ENCODE results near the gene SPATA31D1.
"Not testable (repeated sequence)": the region's sequence is repeated elsewhere in the genome, so short reads cannot be mapped to it uniquely, and the experiment has no call there.

SPATA31D1 gene

GRCh38 chr9:81988472-81988871 is at the start of gene SPATA31D1:
Gene SPATA31D1 (plus strand): TSS chr9:81988772. CDS start chr9:81988819, 47 bp downstream.
- H2AFZ ChIP-seq (ENCODE audit: low read length); H3K4me2 ChIP-seq (ENCODE audit: low read depth, low read length); H4K20me1 ChIP-seq (ENCODE audit: insufficient read depth, low read length); H3K9me3 ChIP-seq (replicated peaks; ENCODE audit: insufficient read depth, low read length); H3K4me1 ChIP-seq (ENCODE audit: low read length); H3K36me3 ChIP-seq (replicated peaks; ENCODE audit: insufficient read depth, low read length); DNase-seq; H3K79me2 ChIP-seq (ENCODE audit: low read length); H3K4me3 ChIP-seq (ENCODE audit: low read length); H3K27me3 ChIP-seq (replicated peaks; ENCODE audit: insufficient read depth, low read length); H3K9ac ChIP-seq (ENCODE audit: low read length); H3K9me2 ChIP-seq (replicated peaks; ENCODE audit: insufficient read depth, low read length); H3K27ac ChIP-seq (ENCODE audit: low read length); H3F3A ChIP-seq (ENCODE audit: insufficient read depth, low read length): not testable (repeated sequence)

DNA sequence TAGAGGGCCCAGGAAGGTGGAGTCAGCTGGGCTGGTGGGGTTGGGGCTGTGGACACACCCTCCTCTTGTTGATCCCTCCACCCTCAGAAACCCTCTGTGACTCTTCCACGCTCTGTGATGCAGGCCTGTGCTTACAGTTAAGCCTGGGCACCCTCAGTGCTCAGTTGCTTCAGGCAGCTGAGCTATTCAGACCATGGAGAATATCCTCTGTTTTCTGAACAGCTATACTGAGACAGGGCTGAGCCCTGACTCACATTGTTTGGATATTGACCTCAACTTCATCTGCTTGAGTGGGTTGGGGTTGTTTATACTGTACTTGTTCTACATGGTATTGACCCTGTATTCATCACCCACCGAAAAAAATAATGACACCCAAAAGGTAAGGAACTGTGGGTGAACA is 45.2 kb upstream of the SPATA31D1 start, which contains the start of gene SPATA31D3:
Gene SPATA31D3 (plus strand): TSS at position 108 of the 400 bp plus-strand sequence. CDS start 86 bp downstream, at position 194.
- H2AFZ ChIP-seq (ENCODE audit: low read length); DNase-seq; H3K36me3 ChIP-seq (replicated peaks; ENCODE audit: insufficient read depth, low read length); H3K4me2 ChIP-seq (ENCODE audit: low read depth, low read length); H3K4me1 ChIP-seq (ENCODE audit: low read length); H3K4me3 ChIP-seq (ENCODE audit: low read length); H3K27me3 ChIP-seq (replicated peaks; ENCODE audit: insufficient read depth, low read length); H3K9me3 ChIP-seq (replicated peaks; ENCODE audit: insufficient read depth, low read length); H3K27ac ChIP-seq (ENCODE audit: low read length); H3K79me2 ChIP-seq (ENCODE audit: low read length); H3F3A ChIP-seq (ENCODE audit: insufficient read depth, low read length); H4K20me1 ChIP-seq (ENCODE audit: insufficient read depth, low read length); H3K9me2 ChIP-seq (replicated peaks; ENCODE audit: insufficient read depth, low read length); H3K9ac ChIP-seq (ENCODE audit: low read length): not testable (repeated sequence)

DNA sequence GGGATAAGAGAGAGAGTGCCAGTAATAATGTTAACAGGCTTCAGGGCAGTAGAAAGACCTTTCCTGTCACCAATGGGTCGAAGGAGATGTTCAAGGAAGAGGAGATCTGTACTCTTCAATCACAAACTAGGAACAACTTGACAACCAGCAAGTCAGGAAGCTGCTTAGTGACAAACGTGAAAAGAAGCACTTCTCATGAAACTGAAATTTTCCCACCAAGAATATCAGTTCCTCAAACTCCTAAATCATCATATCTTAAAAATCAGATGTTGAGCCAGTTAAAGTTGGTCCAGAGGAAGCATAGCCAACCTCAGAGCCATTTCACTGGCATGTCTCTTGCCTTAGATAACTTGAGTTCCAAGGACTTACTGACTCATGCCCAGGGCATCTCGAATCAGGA is 39.9 kb upstream of the SPATA31D1 start:
- H3F3A ChIP-seq (ENCODE audit: insufficient read depth, low read length); H3K27ac ChIP-seq (ENCODE audit: low read length); H3K4me1 ChIP-seq (ENCODE audit: low read length); DNase-seq; H3K9me2 ChIP-seq (replicated peaks; ENCODE audit: insufficient read depth, low read length); H3K9me3 ChIP-seq (replicated peaks; ENCODE audit: insufficient read depth, low read length); H3K4me3 ChIP-seq (ENCODE audit: low read length); H3K4me2 ChIP-seq (ENCODE audit: low read depth, low read length); H3K36me3 ChIP-seq (replicated peaks; ENCODE audit: insufficient read depth, low read length); H3K9ac ChIP-seq (ENCODE audit: low read length); H3K27me3 ChIP-seq (replicated peaks; ENCODE audit: insufficient read depth, low read length); H3K79me2 ChIP-seq (ENCODE audit: low read length); H4K20me1 ChIP-seq (ENCODE audit: insufficient read depth, low read length); H2AFZ ChIP-seq (ENCODE audit: low read length): not testable (repeated sequence)

DNA sequence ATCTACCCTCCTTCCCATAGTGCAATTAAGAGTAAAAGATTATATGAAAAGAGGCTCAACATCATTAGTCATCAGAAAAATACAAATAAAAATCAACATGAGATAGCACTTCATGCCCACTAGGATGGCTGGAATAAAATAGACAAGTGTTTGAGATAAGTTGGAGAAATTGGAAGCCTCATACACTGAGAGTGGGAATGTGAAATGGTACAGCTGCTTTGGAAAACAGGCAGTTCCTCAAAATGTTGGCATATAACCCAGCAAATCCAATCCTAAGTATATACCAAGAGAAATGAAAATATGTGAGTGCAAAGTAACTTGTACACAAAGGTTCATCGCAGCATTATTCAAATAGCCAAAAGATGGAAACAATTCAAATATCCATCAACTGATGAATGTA is 35.5 kb upstream of the SPATA31D1 start:
- Histone ChIP-seq H3K9me2 (replicated peaks; ENCODE audit: insufficient read depth, low read length) (no peaks in the 10 kb centered on the region), H3K9me3 (replicated peaks; ENCODE audit: insufficient read depth, low read length) (no peaks in the 10 kb centered on the region), H3K36me3 (replicated peaks; ENCODE audit: insufficient read depth, low read length) (no peaks in the 10 kb centered on the region), H2AFZ (ENCODE audit: low read length) (no peak overlapping the region), H3K4me2 (ENCODE audit: low read depth, low read length) (no peak overlapping the region), H3K27ac (ENCODE audit: low read length) (no peak overlapping the region), H3K79me2 (ENCODE audit: low read length) (no peaks in the 10 kb centered on the region), H3K4me1 (ENCODE audit: low read length) (no peaks in the 10 kb centered on the region), H3K9ac (ENCODE audit: low read length) (no peak overlapping the region), H4K20me1 (ENCODE audit: insufficient read depth, low read length) (no peaks in the 10 kb centered on the region), H3K27me3 (replicated peaks; ENCODE audit: insufficient read depth, low read length) (no peaks in the 10 kb centered on the region), H3F3A (ENCODE audit: insufficient read depth, low read length) (no peaks in the 10 kb centered on the region), H3K4me3 (ENCODE audit: low read length) (no peak overlapping the region)
- TF ChIP-seq EZH2 (optimal IDR thresholded peaks at IDR 0.05; ENCODE audit: low read depth, low read length) (no peak), EZH2phosphoT487 (IDR thresholded peaks at IDR 0.05; ENCODE audit: low read length) (no peak)
- DNase-seq = no peak

- Histone ChIP-seq H3K9me3 (replicated peaks; ENCODE audit: insufficient read depth, low read length) (no peaks in the 10 kb centered on the region), H2AFZ (ENCODE audit: low read length) (no peak overlapping the region), H3K9ac (ENCODE audit: low read length) (no peak overlapping the region), H3K4me2 (ENCODE audit: low read depth, low read length) (no peak overlapping the region), H3K9me2 (replicated peaks; ENCODE audit: insufficient read depth, low read length) (no peaks in the 10 kb centered on the region), H3K36me3 (replicated peaks; ENCODE audit: insufficient read depth, low read length) (no peaks in the 10 kb centered on the region), H3K79me2 (ENCODE audit: low read length) (no peaks in the 10 kb centered on the region), H3F3A (ENCODE audit: insufficient read depth, low read length) (no peaks in the 10 kb centered on the region), H4K20me1 (ENCODE audit: insufficient read depth, low read length) (no peaks in the 10 kb centered on the region), H3K27ac (ENCODE audit: low read length) (no peak overlapping the region), H3K4me3 (ENCODE audit: low read length) (no peak overlapping the region), H3K27me3 (replicated peaks; ENCODE audit: insufficient read depth, low read length) (no peaks in the 10 kb centered on the region), H3K4me1 (ENCODE audit: low read length) (no peaks in the 10 kb centered on the region)
- no peak for DNase-seq
- TF ChIP-seq EZH2phosphoT487 (IDR thresholded peaks at IDR 0.05; ENCODE audit: low read length) (no peak), EZH2 (optimal IDR thresholded peaks at IDR 0.05; ENCODE audit: low read depth, low read length) (no peak), CTCF (IDR thresholded peaks at IDR 0.05; ENCODE audit: low read length) (no peak)
Measured at GRCh38 chr9:81955625-81956024, 32.9 kb upstream of the SPATA31D1 start.

Data from MM.1S (cell line).